Measurements from ENCODE around the gene FLT1.

FLT1 gene

GRCh38 chr13:28375250-28375930 lies 119.5 kb downstream of the FLT1 start:
- Histone ChIP-seq H3K9me3 (ENCODE audit: insufficient read depth, low read length) (no peaks in the 10 kb centered on the region), H3K27me3 (ENCODE audit: insufficient read depth, insufficient read length) (no peaks in the 10 kb centered on the region), H3K4me3 (ENCODE audit: insufficient read length, low read depth) (no peak overlapping the region), H3K9ac (ENCODE audit: insufficient read length, low read depth) (no peak overlapping the region), H3K4me1 (ENCODE audit: insufficient read depth, insufficient read length) (no peaks in the 10 kb centered on the region), H3K36me3 (ENCODE audit: insufficient read depth, insufficient read length, low read length) (no peaks in the 10 kb centered on the region)
- no peak for TF ChIP-seq ZNF274 (IDR thresholded peaks at IDR 0.05; ENCODE audit: low read depth, low read length)
- no peak for TF ChIP-seq SUZ12 (IDR thresholded peaks at IDR 0.05; ENCODE audit: extremely low read depth, insufficient read depth, insufficient read length)
- TF ChIP-seq YY1 (IDR thresholded peaks at IDR 0.05; ENCODE audit: insufficient read depth, insufficient read length), result no peak
- no peak for DNase-seq (ENCODE audit: low read depth, low spot score)

GRCh38 chr13:28373810-28374209 lies 121.1 kb downstream of the FLT1 start:
- Histone ChIP-seq H3K4me1 (ENCODE audit: insufficient read depth, insufficient read length) (no peaks in the 10 kb centered on the region), H3K36me3 (ENCODE audit: insufficient read depth, insufficient read length, low read length) (no peaks in the 10 kb centered on the region), H3K9me3 (ENCODE audit: insufficient read depth, low read length) (no peaks in the 10 kb centered on the region), H3K27me3 (ENCODE audit: insufficient read depth, insufficient read length) (no peaks in the 10 kb centered on the region), H3K9ac (ENCODE audit: insufficient read length, low read depth) (no peak overlapping the region), H3K4me3 (ENCODE audit: insufficient read length, low read depth) (no peak overlapping the region)
- no peak for DNase-seq (ENCODE audit: low read depth, low spot score)
- no peak for TF ChIP-seq YY1 (IDR thresholded peaks at IDR 0.05; ENCODE audit: insufficient read depth, insufficient read length)

- no peak for TF ChIP-seq ZNF274 (IDR thresholded peaks at IDR 0.05; ENCODE audit: low read depth, low read length)
- TF ChIP-seq YY1 (IDR thresholded peaks at IDR 0.05; ENCODE audit: insufficient read depth, insufficient read length), result no peak
- Histone ChIP-seq H3K4me3 (ENCODE audit: insufficient read length, low read depth) (no peak overlapping the region), H3K36me3 (ENCODE audit: insufficient read depth, insufficient read length, low read length) (no peaks in the 10 kb centered on the region), H3K9me3 (ENCODE audit: insufficient read depth, low read length) (no peaks in the 10 kb centered on the region), H3K9ac (ENCODE audit: insufficient read length, low read depth) (no peak overlapping the region), H3K27me3 (ENCODE audit: insufficient read depth, insufficient read length) (no peaks in the 10 kb centered on the region), H3K4me1 (ENCODE audit: insufficient read depth, insufficient read length) (no peaks in the 10 kb centered on the region)
- DNase-seq (ENCODE audit: low read depth, low spot score), result no peak
Observed at GRCh38 chr13:28370448-28370847, 124.5 kb downstream of the FLT1 start.

GRCh38 chr13:28358708-28359107 lies 136.2 kb downstream of the FLT1 start:
- peaks cover 3% of the 10 kb centered on the region for H3K4me1 ChIP-seq (ENCODE audit: insufficient read depth, insufficient read length)
- no peaks in the 10 kb centered on the region for H3K27me3 ChIP-seq (ENCODE audit: insufficient read depth, insufficient read length)
- TF ChIP-seq SUZ12 (IDR thresholded peaks at IDR 0.05; ENCODE audit: extremely low read depth, insufficient read depth, insufficient read length) (no peak), ZNF274 (IDR thresholded peaks at IDR 0.05; ENCODE audit: low read depth, low read length) (no peak), YY1 (IDR thresholded peaks at IDR 0.05; ENCODE audit: insufficient read depth, insufficient read length) (no peak)
- H3K36me3 ChIP-seq (ENCODE audit: insufficient read depth, insufficient read length, low read length), result no peaks in the 10 kb centered on the region
- no peak for DNase-seq (ENCODE audit: low read depth, low spot score)
- H3K4me3 ChIP-seq (ENCODE audit: insufficient read length, low read depth), result no peak overlapping the region
- H3K9ac ChIP-seq (ENCODE audit: insufficient read length, low read depth), result no peak overlapping the region
- H3K9me3 ChIP-seq (ENCODE audit: insufficient read depth, low read length), result no peaks in the 10 kb centered on the region

GRCh38 chr13:28357911-28358433 lies 137.0 kb downstream of the FLT1 start:
- H3K27me3 ChIP-seq (ENCODE audit: insufficient read depth, insufficient read length), result no peaks in the 10 kb centered on the region
- DNase-seq (ENCODE audit: low read depth, low spot score), result no peak
- H3K9ac ChIP-seq (ENCODE audit: insufficient read length, low read depth), result no peak overlapping the region
- H3K9me3 ChIP-seq (ENCODE audit: insufficient read depth, low read length), result no peaks in the 10 kb centered on the region
- H3K4me3 ChIP-seq (ENCODE audit: insufficient read length, low read depth), result no peak overlapping the region
- no peak for TF ChIP-seq ZNF274 (IDR thresholded peaks at IDR 0.05; ENCODE audit: low read depth, low read length)
- TF ChIP-seq YY1 (IDR thresholded peaks at IDR 0.05; ENCODE audit: insufficient read depth, insufficient read length), result no peak
- no peak for TF ChIP-seq SUZ12 (IDR thresholded peaks at IDR 0.05; ENCODE audit: extremely low read depth, insufficient read depth, insufficient read length)
- H3K4me1 ChIP-seq (ENCODE audit: insufficient read depth, insufficient read length), result peaks cover 3% of the 10 kb centered on the region
- no peaks in the 10 kb centered on the region for H3K36me3 ChIP-seq (ENCODE audit: insufficient read depth, insufficient read length, low read length)

- Histone ChIP-seq H3K4me3 (ENCODE audit: insufficient read length, low read depth) (no peak overlapping the region), H3K9ac (ENCODE audit: insufficient read length, low read depth) (no peak overlapping the region), H3K4me1 (ENCODE audit: insufficient read depth, insufficient read length) (peaks cover 3% of the 10 kb centered on the region), H3K27me3 (ENCODE audit: insufficient read depth, insufficient read length) (no peaks in the 10 kb centered on the region), H3K9me3 (ENCODE audit: insufficient read depth, low read length) (no peaks in the 10 kb centered on the region), H3K36me3 (ENCODE audit: insufficient read depth, insufficient read length, low read length) (no peaks in the 10 kb centered on the region)
- no peak for DNase-seq (ENCODE audit: low read depth, low spot score)
- TF ChIP-seq YY1 (IDR thresholded peaks at IDR 0.05; ENCODE audit: insufficient read depth, insufficient read length), result no peak
- TF ChIP-seq SUZ12 (IDR thresholded peaks at IDR 0.05; ENCODE audit: extremely low read depth, insufficient read depth, insufficient read length), result no peak
- no peak for TF ChIP-seq ZNF274 (IDR thresholded peaks at IDR 0.05; ENCODE audit: low read depth, low read length)
Observed at GRCh38 chr13:28357247-28357825, 137.6 kb downstream of the FLT1 start.

GRCh38 chr13:28356561-28357021 lies 138.3 kb downstream of the FLT1 start:
- no peak overlapping the region for H3K9ac ChIP-seq (ENCODE audit: insufficient read length, low read depth)
- no peak overlapping the region for H3K4me3 ChIP-seq (ENCODE audit: insufficient read length, low read depth)
- H3K36me3 ChIP-seq (ENCODE audit: insufficient read depth, insufficient read length, low read length), result no peaks in the 10 kb centered on the region
- H3K4me1 ChIP-seq (ENCODE audit: insufficient read depth, insufficient read length), result peaks cover 3% of the 10 kb centered on the region
- no peaks in the 10 kb centered on the region for H3K9me3 ChIP-seq (ENCODE audit: insufficient read depth, low read length)
- H3K27me3 ChIP-seq (ENCODE audit: insufficient read depth, insufficient read length), result no peaks in the 10 kb centered on the region
- TF ChIP-seq ZNF274 (IDR thresholded peaks at IDR 0.05; ENCODE audit: low read depth, low read length) (no peak), YY1 (IDR thresholded peaks at IDR 0.05; ENCODE audit: insufficient read depth, insufficient read length) (no peak), SUZ12 (IDR thresholded peaks at IDR 0.05; ENCODE audit: extremely low read depth, insufficient read depth, insufficient read length) (no peak)
- DNase-seq (ENCODE audit: low read depth, low spot score), result no peak

All from NT2/D1 (cell line).